Stimulated activated naive CD8-positive, alpha-beta T cell treated with anti-CD3 and anti-CD28 coated beads, Interleukin-15, Interleukin-2, amounts not matched to agents 100 U/mL and 50 U/mL, for 24 hours (primary cell): ENCODE data around the gene MKRN2.
A peak's percentile ranks its signal among the peaks of the same experiment; 100 is the strongest.

ENCODE experiments used
- ATAC-seq: fragments of 150-1000 bp; cut with Tn5 transposase; one replicate; pipeline ENCODE4 v1.10.0; 2021
- DNase-seq: peaks from one replicate; pipeline ENCODE4 v3.0.0; 2021

MKRN2 gene

DNA sequence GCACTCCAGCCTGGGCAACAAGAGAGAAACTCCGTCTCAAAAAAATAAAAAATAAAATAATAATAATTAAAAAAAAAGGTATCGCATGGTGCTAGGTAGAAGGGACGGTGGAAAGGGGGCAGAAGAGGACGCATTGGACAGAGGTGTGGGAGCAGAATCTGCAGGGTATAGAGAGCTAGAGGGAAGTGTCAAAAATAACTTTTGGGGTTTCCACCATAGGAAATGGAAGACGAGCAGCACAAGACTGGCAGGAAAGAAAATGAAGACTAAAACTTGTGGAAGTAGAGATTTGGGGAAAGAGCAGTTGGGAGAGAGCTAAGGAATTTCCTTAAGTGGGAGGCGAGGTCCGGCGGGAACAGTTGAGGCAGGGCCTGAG, 585 bp upstream of the MKRN2 start:
- ATAC-seq (no peak), DNase-seq (no peak)

DNA sequence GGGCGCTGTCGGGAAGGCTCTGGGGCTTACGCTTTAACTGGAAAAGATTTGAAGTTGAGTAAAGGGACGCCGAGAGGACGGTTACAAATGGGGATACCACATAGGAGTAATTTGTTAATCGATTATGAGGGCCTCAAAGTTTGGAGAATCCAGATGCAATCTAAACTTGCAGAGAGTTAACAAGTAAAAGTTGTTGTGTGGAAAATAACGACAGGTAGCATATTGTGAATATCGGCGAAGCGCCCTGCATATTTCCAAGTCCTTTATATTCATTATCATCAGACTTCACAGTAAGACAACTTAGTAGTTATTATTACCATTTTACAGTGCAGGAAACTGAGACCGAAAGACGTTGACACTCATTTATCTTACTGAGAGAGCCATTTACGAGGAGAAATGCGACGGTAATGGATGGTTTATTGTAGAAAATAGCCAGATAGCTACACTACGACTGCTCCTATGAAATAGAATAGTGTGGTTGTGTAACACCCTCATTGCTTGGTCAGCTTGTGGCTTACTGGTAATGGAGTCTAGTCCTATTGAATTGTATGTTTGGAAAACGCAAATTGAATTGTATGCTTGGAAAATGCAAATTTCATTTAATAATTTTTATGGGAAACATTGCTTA, 700 bp downstream of the MKRN2 start:
- DNase-seq: no peak

GRCh38 chr3:12558706-12559105, 1.8 kb downstream of the MKRN2 start:
- ATAC-seq (no peak), DNase-seq (no peak)

More for the DNA sequence above, 700 bp downstream of the MKRN2 start:
- ATAC-seq: no peak

DNA sequence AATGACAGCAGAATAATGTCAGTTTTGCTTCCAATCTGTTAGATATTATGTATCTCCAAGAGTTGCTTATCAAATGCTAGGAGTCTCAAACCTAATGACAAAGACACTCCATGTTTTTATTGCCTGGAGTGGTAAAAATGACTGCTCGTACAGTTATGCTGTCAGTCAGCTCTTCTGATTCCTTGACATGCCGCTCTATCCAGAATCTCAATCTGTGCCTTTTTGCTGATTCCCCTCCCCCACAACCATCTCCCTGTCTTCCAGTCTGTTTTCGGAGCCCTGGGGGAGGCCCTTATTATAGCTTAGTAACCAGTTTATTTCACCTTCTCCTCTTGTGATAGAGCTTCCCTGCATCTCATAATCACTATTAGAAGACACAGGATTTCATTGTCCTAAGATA, 2.6 kb downstream of the MKRN2 start:
- ATAC-seq (no peak), DNase-seq (no peak)

DNA sequence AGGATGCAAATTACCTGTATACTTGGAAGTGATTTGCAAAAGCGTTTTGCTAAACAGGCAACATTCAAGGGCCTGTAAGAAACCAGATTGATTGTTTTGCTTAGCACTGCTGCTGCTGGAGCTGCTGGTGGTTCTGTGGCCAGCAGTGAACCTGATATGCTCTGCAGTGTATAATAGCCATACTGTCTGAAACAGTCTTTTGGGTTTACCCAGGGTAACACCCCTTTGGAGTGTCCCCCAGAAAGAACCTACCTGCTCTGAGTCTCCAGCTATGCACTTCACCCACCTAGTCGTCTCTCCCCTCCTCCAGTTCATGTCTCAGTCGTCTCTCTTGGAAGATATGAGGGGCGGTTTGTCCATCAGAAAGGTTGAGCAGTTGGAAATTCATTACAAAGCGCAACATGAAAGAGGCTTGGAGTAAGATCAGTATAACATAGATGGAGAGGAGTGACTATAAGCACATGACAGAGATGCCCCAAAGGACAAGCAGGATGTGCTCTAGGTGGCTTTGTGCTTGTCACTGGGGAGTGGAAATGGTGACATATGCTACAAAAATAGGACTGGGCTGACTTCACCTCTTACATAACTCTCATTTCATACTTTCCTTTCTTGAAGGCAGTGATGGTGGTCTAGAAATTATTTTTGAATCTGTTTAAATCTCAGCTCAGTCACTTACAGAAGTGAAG, 3.8 kb downstream of the MKRN2 start:
- DNase-seq (no peak), ATAC-seq (peak; percentile 37)

- no peak for ATAC-seq
- DNase-seq: no peak
Measured at GRCh38 chr3:12561397-12561796, 4.5 kb downstream of the MKRN2 start.

DNA sequence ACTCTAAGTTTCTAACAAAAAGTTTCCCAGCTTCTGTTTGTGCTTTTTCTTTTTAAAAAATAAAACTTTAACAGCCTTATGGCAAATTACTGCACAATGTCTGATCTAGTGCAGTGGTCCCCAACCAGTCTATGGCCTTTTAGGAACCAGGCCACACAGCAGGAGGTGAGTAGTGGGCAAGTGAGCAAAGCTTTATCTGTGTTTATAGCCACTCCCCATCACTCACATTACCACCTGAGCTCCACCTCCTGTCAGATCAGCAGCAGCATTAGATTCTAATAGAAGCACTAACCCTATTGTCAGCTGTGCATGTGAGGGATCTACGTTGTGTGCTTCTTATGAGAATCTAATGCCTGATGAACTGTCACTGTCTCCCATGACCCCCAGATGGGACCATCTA, 5.6 kb downstream of the MKRN2 start:
- ATAC-seq (no peak), DNase-seq (no peak)

- no peak for ATAC-seq
- DNase-seq: no peak
Measured at GRCh38 chr3:12566976-12567375, 10.1 kb downstream of the MKRN2 start.

DNA sequence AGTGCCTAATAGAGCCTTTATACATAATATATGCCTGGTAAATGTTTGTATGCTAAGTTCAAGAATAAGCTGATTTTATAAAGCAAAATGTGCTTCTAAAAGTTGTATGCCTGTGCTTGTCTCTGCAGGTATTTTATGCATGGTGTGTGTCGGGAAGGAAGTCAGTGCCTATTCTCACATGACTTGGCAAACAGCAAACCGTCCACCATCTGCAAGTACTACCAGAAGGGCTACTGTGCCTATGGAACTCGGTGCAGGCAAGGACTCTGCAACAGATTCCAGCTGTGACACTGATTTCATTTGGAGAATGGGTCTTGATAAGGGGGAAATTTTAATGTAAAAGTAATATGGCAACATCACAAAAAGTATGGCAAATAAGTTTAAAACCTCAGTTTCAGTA, 11.9 kb downstream of the MKRN2 start:
- ATAC-seq: no peak

DNA sequence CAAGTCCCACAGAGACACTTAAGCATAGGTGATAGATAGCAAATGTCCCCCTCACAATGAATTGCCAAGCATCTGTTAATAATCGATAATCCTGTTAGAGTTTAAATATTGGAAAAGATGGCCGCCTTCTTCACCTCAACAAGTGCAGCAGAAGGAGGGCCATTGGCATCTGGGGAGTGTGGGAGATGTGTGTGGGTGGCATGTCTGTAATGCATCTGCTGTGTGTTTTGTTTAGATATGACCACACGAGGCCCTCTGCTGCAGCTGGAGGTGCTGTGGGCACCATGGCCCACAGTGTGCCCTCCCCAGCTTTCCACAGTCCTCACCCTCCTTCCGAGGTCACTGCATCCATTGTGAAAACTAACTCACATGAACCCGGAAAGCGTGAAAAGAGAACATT, 12.9 kb downstream of the MKRN2 start:
- DNase-seq (no peak), ATAC-seq (no peak)

More for the DNA sequence above, 11.9 kb downstream of the MKRN2 start:
- no peak for DNase-seq

GRCh38 chr3:12571986-12572385, 15.1 kb downstream of the MKRN2 start:
- DNase-seq (no peak), ATAC-seq (no peak)

GRCh38 chr3:12574131-12574530, 17.2 kb downstream of the MKRN2 start:
- DNase-seq: no peak
- no peak for ATAC-seq

DNA sequence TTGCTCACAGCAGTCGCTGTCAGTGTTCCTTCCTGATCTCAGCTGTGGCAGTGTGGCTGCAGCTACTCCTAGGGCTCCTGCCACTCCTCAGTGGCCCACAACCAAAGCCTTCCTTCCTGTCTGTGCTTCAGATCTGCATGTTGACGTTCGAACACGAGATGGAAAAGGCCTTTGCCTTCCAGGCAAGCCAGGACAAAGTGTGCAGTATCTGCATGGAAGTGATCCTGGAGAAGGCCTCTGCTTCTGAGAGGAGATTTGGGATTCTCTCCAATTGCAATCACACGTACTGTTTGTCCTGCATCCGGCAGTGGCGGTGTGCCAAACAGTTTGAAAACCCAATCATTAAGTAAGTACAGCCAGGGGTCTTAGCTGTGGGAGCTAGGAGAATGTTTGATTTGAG, 17.8 kb downstream of the MKRN2 start:
- ATAC-seq: no peak

GRCh38 chr3:12577379-12577778, 20.5 kb downstream of the MKRN2 start:
- DNase-seq (no peak), ATAC-seq (no peak)

More for the DNA sequence above, 17.8 kb downstream of the MKRN2 start:
- DNase-seq: no peak

- DNase-seq (no peak), ATAC-seq (no peak)
Measured at GRCh38 chr3:12578742-12579141, 21.9 kb downstream of the MKRN2 start.

- ATAC-seq: no peak
Measured at GRCh38 chr3:12579456-12579855, 22.6 kb downstream of the MKRN2 start.

DNA sequence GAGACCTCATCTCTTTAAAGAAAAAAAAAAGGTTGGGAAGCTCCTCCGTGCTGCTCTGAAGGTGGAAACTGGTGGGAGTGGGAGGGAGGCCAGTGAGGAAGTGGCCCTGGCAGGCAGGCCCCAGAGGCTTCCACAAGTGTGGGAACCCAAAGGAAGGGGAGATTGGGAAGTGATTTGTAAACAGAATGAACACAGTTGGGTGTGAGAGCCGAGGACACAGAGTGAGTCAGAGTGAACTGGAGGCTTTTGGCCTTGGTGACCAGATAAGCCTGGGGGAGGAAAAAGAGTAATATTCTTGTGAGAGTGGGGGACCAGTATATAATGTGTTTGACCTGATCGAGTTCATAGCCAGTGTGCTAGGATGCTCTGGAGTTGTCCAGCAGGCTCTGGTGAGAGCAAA, 23.0 kb downstream of the MKRN2 start:
- ATAC-seq (no peak), DNase-seq (no peak)

More at GRCh38 chr3:12579456-12579855, 22.6 kb downstream of the MKRN2 start:
- no peak for DNase-seq

DNA sequence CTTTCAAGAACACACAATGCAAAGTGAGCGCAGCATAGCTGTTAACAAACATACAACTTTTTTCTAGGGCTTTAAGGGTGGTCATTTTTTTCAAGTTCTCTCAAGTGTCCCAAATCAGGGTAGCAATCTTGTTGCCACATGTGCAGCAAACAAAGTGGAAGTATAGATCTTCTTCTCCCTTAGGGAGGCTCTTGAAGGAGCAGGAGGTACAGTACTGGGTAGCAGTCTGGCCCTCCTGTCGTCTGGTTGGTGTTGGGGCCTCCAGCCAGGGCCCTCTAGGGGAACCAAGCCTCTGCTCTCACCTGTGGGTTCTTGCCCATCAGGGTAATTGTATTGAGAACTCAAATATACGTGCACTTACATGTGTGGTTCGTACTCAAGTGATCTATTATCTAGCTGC, 25.8 kb downstream of the MKRN2 start:
- DNase-seq (no peak), ATAC-seq (no peak)

GRCh38 chr3:12583280-12583679, 26.4 kb downstream of the MKRN2 start:
- no peak for ATAC-seq

GRCh38 chr3:12584083-12584482, 27.2 kb downstream of the MKRN2 start:
- ATAC-seq: no peak
- DNase-seq: no peak

More at GRCh38 chr3:12583280-12583679, 26.4 kb downstream of the MKRN2 start:
- DNase-seq: no peak

GRCh38 chr3:12585181-12585580, 28.3 kb downstream of the MKRN2 start:
- ATAC-seq: no peak
- DNase-seq: no peak

DNA sequence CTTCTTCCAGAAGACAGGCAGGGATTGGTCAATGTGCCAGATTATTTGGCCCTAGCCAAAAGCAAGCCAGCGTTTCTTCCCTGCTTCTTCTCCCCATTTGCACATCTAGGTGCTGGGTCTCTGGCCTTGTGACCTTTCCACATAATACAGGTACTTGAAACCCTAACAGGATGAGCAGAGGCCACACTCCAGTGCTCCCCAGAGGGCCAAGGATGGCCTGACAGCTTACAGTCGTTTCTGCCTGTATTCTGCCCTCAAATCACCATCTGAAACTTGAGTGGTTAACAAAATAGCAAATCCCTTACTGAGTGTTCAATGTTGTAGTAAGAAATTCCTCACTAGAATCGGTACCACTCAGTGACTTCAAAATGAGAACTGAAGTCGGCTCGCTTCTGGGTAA, 29.1 kb downstream of the MKRN2 start:
- peak; percentile 10 for ATAC-seq

GRCh38 chr3:12586403-12586802, 29.5 kb downstream of the MKRN2 start:
- ATAC-seq (no peak), DNase-seq (no peak)

More for the DNA sequence above, 29.1 kb downstream of the MKRN2 start:
- no peak for DNase-seq
